NOMO-1 (cell line): ENCODE data around the gene CX3CL1.

Source experiments
- DNase-seq, 2 experiments: peaks; one replicate each; lab custom pipeline; 2025; ENCODE audit not compliant: unreplicated experiment in 2 of 2; lab: John Stamatoyannopoulos, UW

CX3CL1 gene

DNA sequence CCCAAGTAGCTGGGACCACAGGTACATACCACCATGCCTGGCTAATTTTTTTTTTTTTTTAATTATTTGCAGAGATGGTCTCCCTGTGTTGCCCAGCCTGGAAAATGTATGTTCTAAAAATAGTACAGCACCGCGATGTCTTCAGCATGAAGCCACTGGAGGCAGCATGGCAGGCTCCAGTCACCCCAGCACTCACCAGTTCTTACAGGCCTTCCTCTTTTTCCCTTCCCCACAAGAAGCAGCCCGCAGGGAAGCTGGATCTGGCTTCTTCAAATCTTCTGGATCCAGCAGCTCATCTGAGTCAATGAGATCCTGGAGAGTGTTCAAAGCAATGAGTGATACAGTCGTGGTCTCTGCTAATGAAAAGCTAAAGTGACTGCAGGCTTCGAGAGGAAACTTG, 58.7 kb downstream of the CX3CL1 start:
- DNase-seq = no peak

DNA sequence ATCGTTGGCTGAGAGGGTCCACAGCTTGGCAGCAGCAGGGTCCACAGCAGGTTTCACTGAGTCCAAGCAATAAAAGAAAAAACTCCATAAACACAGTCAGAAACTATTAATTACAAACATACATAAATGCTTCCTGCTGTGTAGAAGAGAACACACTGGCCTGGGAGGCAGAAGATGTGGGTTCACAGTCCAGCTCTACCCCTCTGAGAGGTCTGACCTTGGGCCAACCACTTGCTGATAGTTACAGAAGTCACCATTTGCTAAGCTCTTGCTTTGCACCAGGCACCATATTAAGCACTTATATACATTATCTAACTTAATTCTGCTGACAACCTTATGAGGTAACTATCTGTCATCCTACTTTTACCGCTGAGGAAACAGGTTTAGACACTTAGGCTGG, 60.2 kb downstream of the CX3CL1 start:
- no peak for DNase-seq

DNA sequence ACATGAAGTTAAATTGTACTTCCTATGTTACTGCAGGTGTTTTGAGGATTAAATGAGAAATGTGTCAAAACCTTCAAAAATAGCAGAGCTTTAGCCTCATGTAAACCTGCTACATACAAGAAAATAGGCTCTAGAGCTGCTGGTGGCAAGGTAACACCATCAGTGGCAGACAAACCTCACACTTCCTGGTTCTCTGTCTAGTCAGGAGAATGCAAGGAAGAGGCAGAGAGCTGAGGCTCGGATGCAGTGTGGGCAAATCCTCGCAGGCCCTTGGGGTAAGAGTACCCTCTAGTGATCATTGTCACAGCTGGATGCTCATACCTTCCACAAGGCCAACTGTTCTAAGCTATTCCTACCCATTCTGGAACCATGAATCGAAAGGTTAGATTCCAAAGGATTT, 60.7 kb downstream of the CX3CL1 start:
- DNase-seq = no peak

DNA sequence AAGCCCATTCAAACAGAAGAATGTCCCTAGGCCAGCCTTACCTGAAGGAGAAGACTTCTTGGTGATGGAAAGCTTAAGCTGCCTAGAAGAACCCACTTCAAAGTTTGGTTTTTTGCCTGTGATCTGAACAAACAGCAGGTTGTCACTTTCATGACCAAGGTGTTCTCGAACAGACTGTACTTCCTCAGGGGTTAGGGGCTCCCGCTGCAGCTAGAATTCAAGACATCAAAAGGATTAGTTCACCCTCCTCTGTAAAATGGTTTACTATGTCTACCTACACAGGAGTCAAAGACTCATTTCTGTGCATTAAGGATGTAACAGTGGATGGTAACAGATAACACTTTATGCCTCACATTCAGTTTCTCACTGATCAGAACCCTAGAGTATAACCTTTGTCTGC, 61.7 kb downstream of the CX3CL1 start:
- DNase-seq = no peak
